Hypothalamus (tissue), 51 donors: ENCODE results near the gene RECK.
"Not testable (repeated sequence)": the region's sequence is repeated elsewhere in the genome, so short reads cannot be mapped to it uniquely, and the experiment has no call there.

Experiments used
- DNase-seq, 51 donors: peaks; one replicate each; lab custom pipeline; 2025; lab: John Stamatoyannopoulos, UW

The RECK gene

DNA sequence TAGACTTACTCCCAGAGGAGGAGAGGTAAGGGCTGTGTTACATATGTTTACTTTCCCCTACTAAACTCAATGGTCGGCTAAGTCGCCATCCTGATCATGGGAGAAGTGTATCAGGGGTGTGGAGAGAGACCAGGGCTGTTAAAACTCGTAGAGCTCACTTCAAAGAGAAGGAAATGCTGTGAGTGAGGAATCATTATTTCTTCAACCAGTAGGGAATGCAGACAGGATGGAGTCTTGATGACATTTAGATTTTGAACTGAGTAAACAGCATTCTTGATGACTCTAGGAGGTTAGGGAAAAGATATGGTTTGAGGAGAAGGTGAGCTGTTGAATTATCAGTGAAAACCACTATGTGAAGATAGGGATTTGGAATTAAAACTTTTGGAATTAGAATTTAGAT lies 17.3 kb downstream of the RECK start:
- no peak for DNase-seq

DNA sequence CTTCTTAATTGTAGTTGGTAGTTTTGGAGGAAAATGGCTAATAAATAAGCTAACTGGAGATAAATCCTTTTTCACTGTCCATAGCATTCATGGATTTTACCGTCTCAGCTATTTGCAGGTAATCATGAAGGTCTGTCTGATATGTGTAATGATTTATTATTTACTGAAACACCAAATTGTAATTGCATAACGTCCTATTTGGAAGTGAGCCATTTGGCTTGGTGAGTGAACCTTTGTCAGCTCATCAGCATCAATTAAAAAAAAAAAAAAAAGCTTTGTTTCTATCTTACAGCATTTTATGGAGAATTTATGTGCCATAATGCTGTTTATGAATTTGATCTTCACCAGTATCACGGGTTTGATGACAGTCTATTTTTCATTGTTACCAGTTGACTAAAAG lies 20.2 kb downstream of the RECK start:
- DNase-seq, result no peak

DNA sequence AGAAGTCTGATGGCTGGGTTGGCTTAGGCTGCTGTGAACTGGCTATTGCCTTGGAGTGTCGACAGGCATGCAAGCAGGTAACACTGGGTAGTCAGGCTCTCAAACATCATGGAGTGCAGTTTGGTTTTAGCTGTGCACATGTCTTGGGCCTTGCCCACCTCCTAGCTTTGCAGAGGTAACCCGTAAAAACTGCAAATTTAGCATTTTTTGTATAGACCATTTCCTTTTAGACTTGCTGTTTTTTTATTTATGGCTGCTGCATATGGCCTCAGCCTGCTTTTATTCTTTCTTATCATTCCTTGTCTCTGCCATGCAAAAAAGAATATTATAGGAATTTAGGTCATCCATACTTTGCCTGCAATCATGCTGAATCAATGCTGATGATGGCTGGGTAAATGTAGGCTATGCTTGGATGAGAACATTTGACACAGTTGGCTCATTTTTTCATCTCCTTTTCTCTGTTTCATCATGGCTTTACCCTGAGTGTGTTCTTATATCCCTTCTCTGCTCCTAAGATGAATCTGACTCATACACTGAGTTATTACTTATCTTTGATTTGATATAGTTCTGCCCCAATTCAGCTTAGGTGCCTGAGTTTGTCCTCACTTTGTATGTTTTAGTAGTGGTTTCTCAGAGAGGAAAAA lies 27.2 kb downstream of the RECK start:
- DNase-seq, result no peak

DNA sequence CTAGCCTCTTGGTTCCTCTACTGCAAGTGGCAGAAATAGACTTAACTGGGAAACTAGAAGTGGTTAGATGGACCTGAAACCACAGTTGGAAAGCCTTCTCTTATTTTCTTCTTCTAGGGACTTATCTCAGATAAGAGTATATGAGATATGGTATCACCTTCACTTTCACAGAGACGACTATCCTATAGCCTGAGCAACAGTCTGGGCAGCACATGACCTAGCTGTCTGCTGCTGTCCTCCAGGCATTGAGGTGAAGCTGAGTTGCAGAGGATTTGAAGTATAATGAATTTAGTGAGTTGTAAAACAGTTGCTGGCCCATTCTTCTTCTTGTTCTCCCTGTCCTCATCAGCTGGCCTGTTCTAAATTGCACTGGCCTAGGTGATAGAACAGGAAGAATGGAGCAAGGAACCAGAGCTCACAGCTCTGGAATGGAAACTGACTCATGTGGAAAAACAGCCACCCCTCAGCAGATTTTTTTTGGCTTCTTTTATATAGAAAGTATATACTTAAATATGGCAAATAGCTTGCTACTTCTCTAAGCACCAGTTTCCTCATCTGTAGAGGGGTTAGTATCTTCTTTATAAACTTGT lies 27.8 kb downstream of the RECK start:
- DNase-seq, result no peak

DNA sequence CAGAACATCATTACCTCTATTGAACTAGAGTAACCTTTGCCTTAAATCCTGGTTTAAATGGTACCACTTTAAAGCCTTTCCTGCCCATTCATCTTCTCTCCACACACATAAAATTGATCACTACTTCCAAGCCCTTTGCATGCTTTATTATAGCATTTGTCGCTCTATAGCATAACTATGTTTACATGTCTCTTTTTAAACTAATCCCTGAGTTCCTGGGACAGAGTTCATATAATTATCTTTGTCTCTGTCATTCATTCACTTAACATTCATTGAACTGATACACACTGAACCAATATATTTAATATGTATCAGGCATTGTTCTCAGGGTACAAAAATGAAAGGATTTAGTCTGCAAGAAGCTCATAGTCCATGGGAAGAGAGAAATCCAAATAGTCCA lies 37.3 kb downstream of the RECK start:
- no peak for DNase-seq

DNA sequence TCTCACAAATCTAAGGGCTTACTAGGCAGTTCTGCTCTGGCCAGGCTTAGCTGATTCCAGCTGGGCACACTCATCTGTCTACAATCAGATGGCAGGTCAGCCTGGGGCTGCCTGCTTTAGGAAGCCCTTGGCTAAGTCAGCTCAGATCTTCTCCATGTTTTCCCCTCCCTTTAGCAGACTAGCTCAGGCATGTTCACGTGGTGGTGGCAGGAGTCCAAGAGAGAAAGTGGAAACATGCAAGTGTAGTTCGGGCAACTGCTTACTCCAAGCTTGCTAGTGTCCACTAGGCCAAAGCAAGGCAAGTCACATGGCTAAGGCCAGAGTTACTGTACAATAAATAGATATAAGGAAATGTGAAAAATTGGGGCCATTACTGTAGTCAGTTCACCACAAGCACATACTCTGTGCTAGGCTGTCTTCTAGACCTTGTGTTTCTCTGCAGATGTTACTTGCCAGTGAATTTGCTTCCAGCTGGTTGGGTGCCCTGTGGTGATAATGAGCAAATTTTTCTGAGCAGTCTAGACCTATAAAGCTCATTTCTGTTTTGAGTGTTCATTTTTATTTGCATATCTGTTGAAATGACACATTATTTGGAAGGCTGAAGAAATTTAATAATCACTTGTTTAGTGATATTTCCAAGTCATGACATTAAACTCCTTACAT lies 38.3 kb downstream of the RECK start:
- DNase-seq, result peak in 44 of 51 donors; percentile 2 to 67 (median 26)

DNA sequence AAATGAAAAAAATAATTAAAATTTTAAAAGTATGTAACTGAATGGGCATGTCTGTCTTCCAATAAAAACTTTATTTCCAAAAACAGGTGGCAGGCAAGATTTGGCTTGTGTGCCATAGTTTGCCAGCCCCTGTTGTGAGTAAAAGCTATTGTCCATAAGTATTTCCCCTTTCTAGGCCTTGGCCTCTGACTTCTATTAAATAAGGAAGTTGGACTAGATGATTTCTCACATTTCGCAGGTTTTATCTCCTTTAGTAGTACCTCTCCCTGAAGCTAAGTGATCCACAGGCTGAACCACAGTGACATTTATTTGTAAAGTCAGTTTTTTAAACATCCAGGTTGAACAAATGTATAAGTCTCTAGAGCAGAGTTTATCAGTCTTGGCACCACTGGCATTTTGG lies 41.3 kb downstream of the RECK start:
- DNase-seq, result no peak

DNA sequence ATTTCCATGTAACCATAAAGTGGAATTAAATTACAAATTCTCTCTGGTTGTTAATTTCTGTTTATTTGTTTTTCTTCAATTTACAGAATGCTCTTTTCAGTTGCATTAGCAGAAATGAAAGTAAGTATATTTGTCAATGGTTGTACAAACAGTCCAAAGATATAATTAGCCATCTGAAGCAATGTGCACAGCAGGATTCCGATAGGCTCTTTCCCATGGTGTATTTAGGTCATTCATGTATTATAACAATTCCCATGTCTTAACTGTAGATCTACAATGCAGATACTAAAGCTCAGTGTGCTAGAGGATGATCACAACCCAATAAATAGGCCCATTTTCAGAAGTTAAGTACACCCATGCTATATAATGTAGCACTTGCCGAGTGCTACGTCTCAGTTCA lies 43.8 kb downstream of the RECK start:
- no peak for DNase-seq

DNA sequence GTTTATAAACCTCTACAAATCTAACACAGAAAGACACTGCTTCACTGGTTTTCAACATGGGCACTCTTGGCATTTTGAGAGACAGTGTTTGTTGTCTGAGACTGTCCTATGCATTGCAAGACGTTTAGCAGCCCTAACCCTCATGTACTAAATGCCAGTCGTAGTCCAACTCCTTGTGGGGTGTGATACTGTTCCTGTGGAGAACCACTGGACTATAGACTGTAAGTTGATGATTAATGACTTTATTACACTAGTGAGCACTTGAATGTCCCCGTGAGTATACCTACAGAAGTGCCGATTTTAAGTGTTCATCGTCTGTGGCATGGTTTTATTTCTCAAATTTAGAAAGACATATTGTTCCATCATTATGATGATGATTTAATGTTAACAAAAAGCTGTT lies 46.2 kb downstream of the RECK start:
- DNase-seq, result no peak

DNA sequence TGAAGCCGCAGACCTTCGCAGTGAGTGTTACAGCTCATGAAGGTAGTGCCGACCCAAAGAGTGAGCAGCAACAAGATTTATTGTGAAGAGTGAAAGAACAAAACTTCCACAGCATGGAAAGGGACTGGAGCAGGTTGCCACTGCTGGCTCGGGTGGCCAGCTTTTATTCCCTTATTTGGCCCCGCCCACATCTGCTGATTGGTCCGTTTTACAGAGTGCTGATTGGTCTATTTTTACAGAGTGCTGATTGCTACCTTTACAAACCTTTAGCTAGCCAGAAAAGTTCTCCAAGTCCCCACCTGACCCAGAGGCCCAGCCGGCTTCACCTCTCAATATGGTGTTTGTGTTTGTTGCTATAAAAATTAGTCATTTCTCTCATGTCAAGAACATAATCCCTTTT lies 49.7 kb downstream of the RECK start:
- no peak for DNase-seq

DNA sequence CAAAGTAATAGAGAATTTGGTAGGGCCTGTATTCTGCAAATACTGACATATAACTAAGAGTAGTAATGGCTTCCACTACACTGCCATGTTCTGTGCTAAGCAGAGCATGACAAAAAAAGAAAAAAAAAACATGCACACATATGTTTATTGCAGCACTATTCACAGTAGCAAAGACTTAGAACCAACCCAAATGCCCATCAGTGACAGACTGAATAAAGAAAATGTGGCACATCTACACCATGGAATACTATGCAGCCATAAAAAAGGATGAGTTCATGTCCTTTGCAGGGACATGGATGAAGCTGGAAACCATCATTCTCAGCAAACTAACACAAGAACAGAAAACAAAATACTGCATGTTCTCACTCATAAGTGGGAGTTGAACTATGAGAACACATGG lies 50.3 kb downstream of the RECK start:
- not testable (repeated sequence) for DNase-seq

DNA sequence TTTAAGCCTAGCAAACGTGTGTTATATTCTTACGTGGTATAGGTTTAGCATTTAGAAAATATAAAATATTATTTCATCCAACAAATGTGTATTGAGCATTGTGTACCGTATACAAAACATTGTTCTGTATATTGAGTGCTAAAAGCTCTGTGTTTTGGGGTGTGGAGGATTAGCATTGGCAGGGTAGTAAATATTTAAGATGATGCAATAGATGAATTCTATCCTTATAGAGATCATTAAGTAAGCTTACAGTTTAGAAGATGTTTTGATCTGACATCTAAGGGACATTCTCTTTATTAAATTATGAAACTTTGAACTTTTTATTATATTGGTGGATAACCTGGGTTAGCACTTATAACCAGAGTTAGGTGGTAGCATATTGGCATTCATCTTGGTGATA lies 51.3 kb downstream of the RECK start:
- DNase-seq, result no peak

DNA sequence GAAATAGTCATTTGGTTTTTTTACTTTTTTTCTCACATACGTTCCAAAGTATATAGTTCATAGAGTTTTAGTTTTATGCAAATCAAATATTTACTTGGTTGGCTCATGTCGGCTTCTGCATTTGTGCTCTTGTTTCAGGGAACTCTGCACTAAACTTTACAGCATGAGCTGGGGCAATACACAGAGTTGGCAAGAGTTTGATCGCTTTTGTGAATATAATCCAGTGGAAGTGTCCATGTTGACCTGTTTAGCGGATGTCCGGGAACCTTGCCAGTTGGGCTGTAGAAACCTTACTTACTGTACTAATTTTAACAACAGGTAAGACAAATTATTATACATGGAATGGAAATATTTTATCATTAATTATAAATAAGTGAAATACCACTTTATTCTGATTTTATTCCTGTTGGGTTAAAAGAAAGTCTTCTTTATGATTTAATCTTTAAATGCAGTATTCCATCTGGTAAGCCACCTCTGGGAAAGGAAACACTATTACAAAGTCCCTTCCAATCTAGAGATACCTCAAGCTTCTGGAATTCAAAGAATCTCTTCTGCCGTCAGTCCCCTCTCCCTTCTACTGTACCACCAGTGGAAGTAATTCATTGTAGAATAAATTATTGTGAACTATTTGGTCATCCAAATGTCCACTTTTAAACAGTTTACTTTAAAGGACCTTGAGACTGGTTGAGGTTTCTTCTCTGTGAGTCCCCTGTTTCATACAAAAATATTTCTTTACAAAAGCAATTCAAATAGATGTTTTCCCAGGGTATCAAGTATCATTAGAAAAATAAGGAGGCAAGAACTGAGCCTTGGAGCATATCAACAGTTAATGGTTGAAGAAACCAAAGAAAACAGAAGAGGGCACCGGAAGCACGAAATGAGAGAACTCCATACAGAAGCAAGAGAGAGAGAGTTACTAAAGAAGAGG lies 54.6 kb downstream of the RECK start:
- no peak for DNase-seq

DNA sequence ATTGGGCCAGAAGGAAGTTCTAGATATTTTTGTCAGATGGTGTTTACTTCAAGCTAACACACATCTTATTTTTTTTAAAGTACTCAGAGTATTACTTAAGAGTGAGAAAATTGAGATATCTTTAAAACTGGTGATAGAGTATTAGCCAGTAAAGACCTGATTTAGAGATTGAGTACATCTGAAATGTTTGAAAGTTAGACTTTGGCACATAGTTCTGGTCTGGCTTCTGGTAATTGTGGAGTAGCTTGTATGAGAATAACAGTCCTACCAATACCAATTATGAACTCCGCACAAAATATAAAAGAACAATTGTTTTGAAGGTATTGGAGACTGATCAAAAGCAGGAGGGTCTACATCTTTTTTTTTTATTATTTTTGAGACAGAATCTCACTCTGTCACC lies 55.3 kb downstream of the RECK start:
- DNase-seq, result no peak

DNA sequence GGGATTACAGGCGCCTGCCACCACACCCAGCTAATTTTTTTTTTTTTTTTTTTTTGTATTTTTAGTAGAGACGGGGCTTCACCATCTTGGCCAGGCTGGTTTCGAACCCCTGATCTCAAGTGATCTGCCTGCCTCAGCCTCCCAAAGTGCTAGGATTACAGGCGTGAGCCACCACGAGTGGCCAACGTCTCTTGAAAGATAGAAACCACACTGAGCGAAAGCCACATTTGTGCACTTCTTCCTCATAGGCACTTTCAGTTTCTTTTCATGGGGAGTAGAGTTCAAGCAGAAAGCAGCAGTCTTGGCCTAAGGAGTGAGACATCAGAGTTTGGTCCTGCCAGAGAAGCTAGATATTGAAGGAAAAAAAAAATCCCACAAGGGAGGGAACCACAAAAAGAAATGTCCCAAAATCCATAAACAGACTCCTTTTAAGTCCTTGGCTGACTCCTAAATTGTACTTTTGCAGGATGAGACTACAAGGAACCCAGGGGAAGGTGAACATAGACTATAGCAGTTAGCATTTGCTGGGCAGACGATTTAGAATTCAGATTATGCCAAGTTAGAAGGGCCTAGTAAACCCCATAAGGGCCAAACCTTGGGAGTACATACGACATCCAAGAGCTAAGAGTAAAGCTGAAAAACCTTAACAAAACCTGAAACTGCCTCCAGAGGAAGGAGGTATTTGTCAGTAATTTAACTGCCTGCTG lies 55.9 kb downstream of the RECK start:
- DNase-seq, result no peak

DNA sequence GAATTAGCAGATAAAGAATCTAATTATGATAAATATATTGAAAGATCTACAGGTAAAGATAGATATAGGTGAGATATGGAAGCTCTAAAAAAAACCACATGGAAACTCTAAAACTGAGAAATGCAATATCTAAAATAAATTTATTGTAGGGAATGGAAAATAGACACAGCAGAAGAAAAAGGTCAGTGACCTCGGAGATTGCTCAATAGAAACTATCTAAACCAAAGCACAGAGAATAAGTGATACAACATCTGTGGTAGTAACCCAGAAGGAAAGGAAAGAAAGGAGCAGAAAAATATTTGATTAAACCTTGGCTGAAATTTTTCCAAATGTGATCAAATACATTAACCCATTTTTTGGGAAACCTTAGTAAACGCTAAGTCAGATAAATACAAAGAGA lies 56.7 kb downstream of the RECK start:
- no peak for DNase-seq

DNA sequence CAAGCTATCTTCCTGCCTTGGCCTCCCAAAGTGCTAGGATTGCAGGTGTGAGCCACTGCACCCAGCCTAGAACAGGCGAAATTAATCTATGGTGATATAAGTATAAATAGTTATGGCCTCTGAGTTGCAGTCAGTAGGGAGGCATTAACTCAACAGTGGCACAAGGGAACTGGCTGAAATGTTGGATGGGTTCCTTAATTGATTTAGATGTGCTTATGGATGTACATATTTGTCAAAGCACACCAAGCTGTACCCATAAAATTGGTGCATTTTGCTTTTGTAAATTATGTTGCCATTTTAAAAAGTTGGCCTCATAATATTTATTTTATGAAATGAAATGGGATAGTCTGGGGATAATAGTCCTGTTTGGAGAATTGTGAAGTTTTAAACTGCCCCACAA lies 63.0 kb downstream of the RECK start:
- DNase-seq, result no peak

DNA sequence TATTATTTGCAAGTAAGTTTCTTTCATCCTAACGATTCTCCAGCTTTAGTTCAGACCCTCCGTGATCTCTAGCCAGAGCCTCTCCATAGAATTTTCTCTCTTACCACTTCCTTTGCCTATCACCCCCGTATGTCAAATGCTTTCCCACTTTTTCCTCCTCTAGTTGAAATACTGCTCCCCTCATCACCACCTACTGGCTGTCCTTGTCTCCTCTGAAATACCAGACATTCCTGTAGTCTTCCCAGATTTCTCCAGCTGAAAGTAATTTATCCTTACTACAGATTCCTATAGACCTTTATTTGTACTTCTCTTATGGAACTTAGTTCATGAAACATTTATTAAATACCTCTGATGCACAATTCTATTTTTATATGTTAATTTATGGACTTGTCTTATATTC lies 63.8 kb downstream of the RECK start:
- DNase-seq, result no peak

DNA sequence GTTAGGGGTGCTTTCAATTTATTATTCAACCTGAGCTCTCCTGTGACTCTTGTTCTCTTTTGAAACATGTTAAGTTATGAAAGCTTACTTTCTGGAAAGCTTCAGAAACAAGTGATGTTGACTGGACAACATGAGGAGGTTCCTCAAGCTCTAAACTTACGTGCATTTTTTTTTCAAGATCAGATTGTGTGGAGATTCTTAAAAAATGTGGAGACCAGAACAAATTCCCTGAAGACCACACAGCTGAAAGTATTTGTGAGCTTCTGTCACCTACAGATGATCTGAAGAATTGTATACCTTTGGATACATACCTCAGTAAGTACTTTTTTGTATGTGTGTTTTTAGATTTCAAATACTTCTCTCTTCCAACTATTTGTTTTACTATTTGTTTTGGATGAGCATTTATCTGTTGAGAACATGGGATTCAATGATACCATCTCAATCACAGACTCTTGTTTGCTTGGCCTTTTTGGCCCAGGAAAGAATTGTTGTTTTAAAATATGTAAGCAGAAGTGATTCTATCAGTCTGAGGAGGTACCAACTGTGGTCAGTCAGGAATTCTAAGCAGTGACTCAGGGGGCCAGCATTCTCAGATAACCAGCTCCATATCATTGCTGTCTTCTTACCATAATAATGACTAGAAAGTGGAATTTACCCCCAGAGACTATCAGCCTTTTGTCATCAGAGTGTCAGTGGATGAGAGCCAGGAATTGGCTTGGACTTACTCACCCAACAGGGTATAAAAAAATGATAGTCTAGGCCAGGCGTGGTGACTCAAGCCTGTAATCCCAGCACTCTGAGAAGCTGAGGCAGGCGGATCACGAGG lies 65.4 kb downstream of the RECK start:
- DNase-seq, result peak in 2 of 51 donors; percentile 6 to 10
